HEK293 (cell line): ENCODE data around the gene BLOC1S1.

Experiments used
- GLI2 ChIP-seq: fragments of 450-650 bp; formaldehyde crosslinking; IDR thresholded peaks from 2 replicates; pipeline ENCODE4; 2017; ENCODE audit warnings: missing biosample characterization, missing genetic modification characterization, low read depth, borderline replicate concordance
- GLIS1 ChIP-seq: fragments of 450-650 bp; formaldehyde crosslinking; IDR thresholded peaks from 2 replicates; pipeline ENCODE4 v1.5.1; 2016; ENCODE audit warnings: missing biosample characterization, missing genetic modification characterization
- HOXC10 ChIP-seq: sonication (generic); formaldehyde crosslinking; IDR thresholded peaks from 2 replicates; pipeline ENCODE4 v1.8.1; 2023; ENCODE audit warnings: mild to moderate bottlenecking, missing genetic modification reagents
- OVOL3 ChIP-seq: fragments of 450-650 bp; formaldehyde crosslinking; IDR thresholded peaks from 2 replicates; pipeline ENCODE4 v1.5.1; 2016; ENCODE audit warnings: missing biosample characterization, missing genetic modification characterization
- PATZ1 ChIP-seq: fragments of 450-650 bp; formaldehyde crosslinking; IDR thresholded peaks from 2 replicates; pipeline ENCODE4 v1.5.1; 2016; ENCODE audit warnings: missing biosample characterization, missing genetic modification characterization
- SCRT1 ChIP-seq: fragments of 450-650 bp; formaldehyde crosslinking; IDR thresholded peaks from 2 replicates; pipeline ENCODE4 v1.5.1; 2016; ENCODE audit warnings: missing biosample characterization, missing genetic modification characterization, borderline replicate concordance
- TCF7L2 ChIP-seq: IDR thresholded peaks from 2 replicates; pipeline ENCODE4 v1.6.1; 2011; ENCODE audit warnings: low read depth, mild to moderate bottlenecking, inconsistent platforms, low read length, moderate library complexity, borderline replicate concordance
- ZBTB1 ChIP-seq: fragments of 450-650 bp; formaldehyde crosslinking; IDR thresholded peaks from 2 replicates; pipeline ENCODE4 v1.5.1; 2016; ENCODE audit warnings: missing biosample characterization, missing genetic modification characterization
- ZBTB8A ChIP-seq: fragments of 450-650 bp; formaldehyde crosslinking; IDR thresholded peaks from 2 replicates; pipeline ENCODE4 v1.5.1; 2016; ENCODE audit warnings: missing biosample characterization, missing genetic modification characterization
- ZFP41 ChIP-seq: fragments of 450-650 bp; formaldehyde crosslinking; IDR thresholded peaks from 2 replicates; pipeline ENCODE4 v1.5.1; 2016; ENCODE audit warnings: missing biosample characterization, missing genetic modification characterization, borderline replicate concordance
- ZNF155 ChIP-seq: fragments of 450-650 bp; formaldehyde crosslinking; IDR thresholded peaks from 2 replicates; pipeline ENCODE4 v1.5.1; 2016; ENCODE audit warnings: missing biosample characterization, missing genetic modification characterization
- ZNF157 ChIP-seq: fragments of 450-650 bp; formaldehyde crosslinking; IDR thresholded peaks from 2 replicates; pipeline ENCODE4 v1.5.1; 2016; ENCODE audit warnings: missing biosample characterization, missing genetic modification characterization
- ZNF169 ChIP-seq: fragments of 450-650 bp; formaldehyde crosslinking; IDR thresholded peaks from 2 replicates; pipeline ENCODE4 v1.5.1; 2016; ENCODE audit warnings: missing biosample characterization, missing genetic modification characterization
- ZNF202 ChIP-seq: fragments of 450-650 bp; formaldehyde crosslinking; IDR thresholded peaks from 2 replicates; pipeline ENCODE4 v1.5.1; 2016; ENCODE audit warnings: missing biosample characterization, missing genetic modification characterization, borderline replicate concordance
- ZNF221 ChIP-seq: fragments of 450-650 bp; formaldehyde crosslinking; IDR thresholded peaks from 2 replicates; pipeline ENCODE4 v1.5.1; 2017; ENCODE audit warnings: missing biosample characterization, missing genetic modification characterization, borderline replicate concordance
- ZNF280C ChIP-seq: fragments of 450-650 bp; formaldehyde crosslinking; IDR thresholded peaks from 2 replicates; pipeline ENCODE4 v1.5.1; 2016; ENCODE audit warnings: missing biosample characterization, missing genetic modification characterization
- ZNF335 ChIP-seq: fragments of 450-650 bp; formaldehyde crosslinking; conservative IDR thresholded peaks from 2 replicates; pipeline ENCODE4 v1.5.1; 2016; ENCODE audit warnings: missing biosample characterization, missing genetic modification characterization
- ZNF391 ChIP-seq: fragments of 450-650 bp; formaldehyde crosslinking; IDR thresholded peaks from 2 replicates; pipeline ENCODE4 v1.5.1; 2016; ENCODE audit warnings: low read depth, missing biosample characterization, missing genetic modification characterization, borderline replicate concordance
- ZNF544 ChIP-seq: fragments of 450-650 bp; formaldehyde crosslinking; IDR thresholded peaks from 2 replicates; pipeline ENCODE4 v1.5.0; 2017; ENCODE audit warnings: missing biosample characterization, missing genetic modification characterization
- ZNF555 ChIP-seq: fragments of 450-650 bp; formaldehyde crosslinking; conservative IDR thresholded peaks from 2 replicates; pipeline ENCODE4 v1.5.1; 2017; ENCODE audit warnings: missing biosample characterization, mild to moderate bottlenecking, missing genetic modification characterization, inconsistent platforms
- ZNF701 ChIP-seq: fragments of 450-650 bp; formaldehyde crosslinking; IDR thresholded peaks from 2 replicates; pipeline ENCODE4 v1.5.1; 2016; ENCODE audit warnings: missing biosample characterization, missing genetic modification characterization
- ZNF704 ChIP-seq: fragments of 450-650 bp; formaldehyde crosslinking; IDR thresholded peaks from 2 replicates; pipeline ENCODE4 v1.5.1; 2016; ENCODE audit warnings: missing biosample characterization, missing genetic modification characterization
- ZNF707 ChIP-seq: fragments of 450-650 bp; formaldehyde crosslinking; IDR thresholded peaks from 2 replicates; pipeline ENCODE4 v1.5.1; 2016; ENCODE audit warnings: missing biosample characterization, missing genetic modification characterization
- ZNF747 ChIP-seq: fragments of 450-650 bp; formaldehyde crosslinking; IDR thresholded peaks from 2 replicates; pipeline ENCODE4 v1.5.1; 2016; ENCODE audit warnings: missing biosample characterization, missing genetic modification characterization
- ZNF830 ChIP-seq: fragments of 450-650 bp; IDR thresholded peaks from 2 replicates; pipeline ENCODE4 v1.5.0; 2018; ENCODE audit warnings: missing biosample characterization, missing genetic modification characterization, low read depth, mild to moderate bottlenecking, moderate library complexity
- ZNF837 ChIP-seq: fragments of 450-650 bp; formaldehyde crosslinking; IDR thresholded peaks from 2 replicates; pipeline ENCODE4 v1.5.1; 2016; ENCODE audit warnings: missing biosample characterization, missing genetic modification characterization
- ZSCAN23 ChIP-seq: fragments of 450-650 bp; formaldehyde crosslinking; IDR thresholded peaks from 2 replicates; pipeline ENCODE4 v1.5.1; 2016; ENCODE audit warnings: missing biosample characterization, missing genetic modification characterization
- TF ChIP-seq, protein P1 (sequence below): fragments of 450-650 bp; IDR thresholded peaks from 2 replicates; pipeline ENCODE4 v1.5.1; 2018; ENCODE audit warnings: missing biosample characterization, missing genetic modification characterization
- TF ChIP-seq, protein P2 (sequence below): fragments of 450-650 bp; formaldehyde crosslinking; IDR thresholded peaks from 2 replicates; pipeline ENCODE4 v1.5.1; 2017; ENCODE audit warnings: missing biosample characterization, mild to moderate bottlenecking, missing genetic modification characterization, moderate library complexity
- TF ChIP-seq, protein P3 (sequence below): fragments of 450-650 bp; formaldehyde crosslinking; IDR thresholded peaks from 2 replicates; pipeline ENCODE4 v1.5.1; 2016; ENCODE audit warnings: missing biosample characterization, missing genetic modification characterization

BLOC1S1 gene

GRCh38 chr12:55742719-55743405 lies 27.0 kb downstream of the BLOC1S1 start, which contains the start of gene GDF11 (continued):
- no peak for TF ChIP-seq ZNF830
- no peak for TF ChIP-seq ZFP41 (tag by site-specific recombination)
- no peak for TF ChIP-seq GLIS1
- no peak for TF ChIP-seq ZNF169 (tag by site-specific recombination)
- TF ChIP-seq PATZ1 (tag by site-specific recombination) = peak; percentile 86
- no peak for TF ChIP-seq ZNF221 (tag by site-specific recombination)
- no peak for TF ChIP-seq ZNF280C (tag by site-specific recombination)
- TF ChIP-seq ZNF202 (tag by site-specific recombination) = no peak; the same call in 1 of the 2 replicates
- TF ChIP-seq ZNF701 (tag by site-specific recombination) = no peak
- TF ChIP-seq, protein P1, sequence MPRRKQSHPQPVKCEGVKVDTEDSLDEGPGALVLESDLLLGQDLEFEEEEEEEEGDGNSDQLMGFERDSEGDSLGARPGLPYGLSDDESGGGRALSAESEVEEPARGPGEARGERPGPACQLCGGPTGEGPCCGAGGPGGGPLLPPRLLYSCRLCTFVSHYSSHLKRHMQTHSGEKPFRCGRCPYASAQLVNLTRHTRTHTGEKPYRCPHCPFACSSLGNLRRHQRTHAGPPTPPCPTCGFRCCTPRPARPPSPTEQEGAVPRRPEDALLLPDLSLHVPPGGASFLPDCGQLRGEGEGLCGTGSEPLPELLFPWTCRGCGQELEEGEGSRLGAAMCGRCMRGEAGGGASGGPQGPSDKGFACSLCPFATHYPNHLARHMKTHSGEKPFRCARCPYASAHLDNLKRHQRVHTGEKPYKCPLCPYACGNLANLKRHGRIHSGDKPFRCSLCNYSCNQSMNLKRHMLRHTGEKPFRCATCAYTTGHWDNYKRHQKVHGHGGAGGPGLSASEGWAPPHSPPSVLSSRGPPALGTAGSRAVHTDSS (tag by site-specific recombination) = no peak
- TF ChIP-seq ZNF707 (tag by site-specific recombination) = no peak
- TF ChIP-seq ZNF544 (tag by site-specific recombination) = no peak
- TF ChIP-seq ZBTB8A (tag by site-specific recombination) = peak; percentile 22; the same call in 1 of the 2 replicates
- TF ChIP-seq ZNF391 (tag by site-specific recombination) = no peak
- no peak for TF ChIP-seq OVOL3 (tag by site-specific recombination)
- no peak for TF ChIP-seq ZNF157 (tag by site-specific recombination)
- TF ChIP-seq ZNF837 (tag by site-specific recombination) = no peak
- no peak for TF ChIP-seq HOXC10 (CRISPR knock-in tag)
- TF ChIP-seq, protein P2, sequence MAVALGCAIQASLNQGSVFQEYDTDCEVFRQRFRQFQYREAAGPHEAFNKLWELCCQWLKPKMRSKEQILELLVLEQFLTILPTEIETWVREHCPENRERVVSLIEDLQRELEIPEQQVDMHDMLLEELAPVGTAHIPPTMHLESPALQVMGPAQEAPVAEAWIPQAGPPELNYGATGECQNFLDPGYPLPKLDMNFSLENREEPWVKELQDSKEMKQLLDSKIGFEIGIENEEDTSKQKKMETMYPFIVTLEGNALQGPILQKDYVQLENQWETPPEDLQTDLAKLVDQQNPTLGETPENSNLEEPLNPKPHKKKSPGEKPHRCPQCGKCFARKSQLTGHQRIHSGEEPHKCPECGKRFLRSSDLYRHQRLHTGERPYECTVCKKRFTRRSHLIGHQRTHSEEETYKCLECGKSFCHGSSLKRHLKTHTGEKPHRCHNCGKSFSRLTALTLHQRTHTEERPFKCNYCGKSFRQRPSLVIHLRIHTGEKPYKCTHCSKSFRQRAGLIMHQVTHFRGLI = no peak
- TF ChIP-seq ZBTB1 = no peak
- TF ChIP-seq ZNF704 (tag by site-specific recombination) = no peak
- TF ChIP-seq ZNF335 (tag by site-specific recombination) = peak; percentile 31; the same call in 1 of the 2 replicates
- no peak for TF ChIP-seq ZNF155
- no peak for TF ChIP-seq ZNF747
- TF ChIP-seq, protein P3, sequence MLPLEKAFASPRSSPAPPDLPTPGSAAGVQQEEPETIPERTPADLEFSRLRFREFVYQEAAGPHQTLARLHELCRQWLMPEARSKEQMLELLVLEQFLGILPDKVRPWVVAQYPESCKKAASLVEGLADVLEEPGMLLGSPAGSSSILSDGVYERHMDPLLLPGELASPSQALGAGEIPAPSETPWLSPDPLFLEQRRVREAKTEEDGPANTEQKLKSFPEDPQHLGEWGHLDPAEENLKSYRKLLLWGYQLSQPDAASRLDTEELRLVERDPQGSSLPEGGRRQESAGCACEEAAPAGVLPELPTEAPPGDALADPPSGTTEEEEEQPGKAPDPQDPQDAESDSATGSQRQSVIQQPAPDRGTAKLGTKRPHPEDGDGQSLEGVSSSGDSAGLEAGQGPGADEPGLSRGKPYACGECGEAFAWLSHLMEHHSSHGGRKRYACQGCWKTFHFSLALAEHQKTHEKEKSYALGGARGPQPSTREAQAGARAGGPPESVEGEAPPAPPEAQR (tag by site-specific recombination) = no peak; the same call in 1 of the 2 replicates
- no peak for TF ChIP-seq SCRT1 (tag by site-specific recombination)
- TF ChIP-seq GLI2 = no peak
- no peak for TF ChIP-seq TCF7L2
- TF ChIP-seq ZNF555 = no peak
- TF ChIP-seq ZSCAN23 = no peak
